ENCODE data around the gene ME2. TPM values are rescaled to one million over a fixed set of nuclear protein-coding genes. Genes with fewer than 3 reads are reported as not detected.
A peak's percentile ranks its signal among the peaks of the same experiment; 100 is the strongest.

Gene ME2
- total and polyA plus RNA-seq, 2 donors (not counting 3 experiments of a cell fraction or from before 2014, with no cell fraction given) = 28.6 to 42.4 TPM

GRCh38 chr18:50982802-50983179 is 103.9 kb downstream of the ME2 start:
- DNase-seq (ENCODE audit: low read depth, low spot score) (no peak), FAIRE-seq (peak; percentile 60)
- Histone ChIP-seq H3K36me3 (ENCODE audit: control insufficient read depth in 2 of 2, extremely low read depth in 1 of 2, insufficient read depth in 2 of 2, low read length in 2 of 2) (peaks cover 0 to 3% of the 10 kb centered on the region in 2 experiments), H3K4me3 (replicated peaks in 1 of 3; ENCODE audit: insufficient read depth in 1 of 3, low read depth in 1 of 3, low read length in 3 of 3) (no peak overlapping the region), H3K4me1 (ENCODE audit: control insufficient read depth, extremely low read depth, insufficient read depth, low read length) (no peaks in the 10 kb centered on the region), H4K20me1 (replicated peaks; ENCODE audit: control insufficient read depth, extremely low read depth, insufficient read depth, low read length) (no peaks in the 10 kb centered on the region), H3K27me3 (ENCODE audit: control insufficient read depth in 2 of 2, insufficient read depth in 2 of 2, low read length in 2 of 2) (no peaks in the 10 kb centered on the region), H3K9me1 (replicated peaks; ENCODE audit: control insufficient read depth, extremely low read depth, insufficient read depth, low read length) (no peaks in the 10 kb centered on the region), H3K79me2 (ENCODE audit: control insufficient read depth, insufficient read depth, low read length) (no peaks in the 10 kb centered on the region), H2AFZ (ENCODE audit: low read depth, low read length) (no peak overlapping the region), H3K4me2 (ENCODE audit: insufficient read depth, low read length) (no peak overlapping the region), H3K9me3 (replicated peaks; ENCODE audit: control insufficient read depth, insufficient read depth, low read length) (no peaks in the 10 kb centered on the region), H3K9ac (replicated peaks; ENCODE audit: extremely low read depth, insufficient read depth, low read length) (no peak overlapping the region), H3K27ac (ENCODE audit: insufficient read depth, low read depth, low read length) (no peak overlapping the region)
- POLR2A ChIA-PET = interaction anchor here (0.7 kb wide), 1 partner anchor 337 kb away, joined by 12 read pairs; no protein-coding TSS in a partner anchor
- BruUV-seq (replicated peaks) = no TSS peak
- intact Hi-C loops (cut with micrococcal nuclease) (no loop called here), dilution Hi-C loops (cut with MboI; ENCODE audit: extremely low pct_ligation_motif_present, low sequenced_read_pairs) (no loop called here)
- TF ChIP-seq MYC (IDR thresholded peaks at IDR 0.05; ENCODE audit: low read depth, low read length) = no peak
- CTCF ChIA-PET = interaction anchor here (0.7 kb wide), 1 partner anchor 69 kb away, joined by 3 read pairs; no protein-coding TSS in a partner anchor

DNA sequence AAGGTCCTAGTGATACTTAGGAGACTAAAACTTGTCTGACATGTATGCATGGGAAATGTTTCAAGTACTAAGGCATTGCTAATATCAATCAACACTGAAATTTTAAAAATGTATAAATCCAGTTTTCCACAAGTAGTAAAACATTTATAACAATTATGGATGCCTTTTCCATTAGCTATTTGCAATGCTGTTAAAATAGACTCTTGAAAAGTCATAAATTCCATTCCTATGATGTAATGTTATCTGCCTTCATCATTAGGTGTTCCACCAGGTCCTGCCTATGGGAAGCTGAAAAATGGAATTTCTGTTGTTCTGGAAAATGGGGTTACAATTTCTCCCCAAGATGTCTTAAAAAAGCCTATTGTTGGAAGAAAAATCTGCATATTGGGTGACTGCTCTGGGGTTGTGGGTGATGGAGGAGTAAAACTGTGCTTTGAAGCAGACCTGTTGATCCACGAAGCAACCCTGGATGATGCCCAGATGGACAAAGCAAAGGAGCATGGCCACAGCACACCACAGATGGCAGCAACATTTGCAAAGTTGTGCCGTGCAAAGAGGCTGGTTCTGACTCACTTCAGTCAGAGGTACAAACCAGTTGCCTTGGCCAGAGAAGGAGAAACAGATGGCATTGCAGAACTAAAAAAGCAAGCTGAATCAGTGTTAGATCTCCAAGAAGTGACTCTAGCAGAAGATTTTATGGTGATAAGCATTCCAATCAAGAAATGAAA is 107.6 kb downstream of the ME2 start:
- Histone ChIP-seq H3K4me1 (ENCODE audit: control insufficient read depth, extremely low read depth, insufficient read depth, low read length) (no peaks in the 10 kb centered on the region), H3K9me3 (replicated peaks; ENCODE audit: control insufficient read depth, insufficient read depth, low read length) (no peaks in the 10 kb centered on the region), H3K4me2 (ENCODE audit: insufficient read depth, low read length) (no peak overlapping the region), H3K9ac (replicated peaks; ENCODE audit: extremely low read depth, insufficient read depth, low read length) (no peak overlapping the region), H3K27me3 (ENCODE audit: control insufficient read depth in 2 of 2, insufficient read depth in 2 of 2, low read length in 2 of 2) (no peaks in the 10 kb centered on the region), H3K4me3 (replicated peaks in 1 of 3; ENCODE audit: insufficient read depth in 1 of 3, low read depth in 1 of 3, low read length in 3 of 3) (no peak overlapping the region), H3K9me1 (replicated peaks; ENCODE audit: control insufficient read depth, extremely low read depth, insufficient read depth, low read length) (no peaks in the 10 kb centered on the region), H3K27ac (ENCODE audit: insufficient read depth, low read depth, low read length) (no peak overlapping the region), H2AFZ (ENCODE audit: low read depth, low read length) (no peak overlapping the region), H3K36me3 (ENCODE audit: control insufficient read depth in 2 of 2, extremely low read depth in 1 of 2, insufficient read depth in 2 of 2, low read length in 2 of 2) (peaks cover 0 to 2% of the 10 kb centered on the region in 2 experiments), H3K79me2 (ENCODE audit: control insufficient read depth, insufficient read depth, low read length) (no peaks in the 10 kb centered on the region), H4K20me1 (replicated peaks; ENCODE audit: control insufficient read depth, extremely low read depth, insufficient read depth, low read length) (no peaks in the 10 kb centered on the region)
- BruUV-seq (replicated peaks) = no TSS peak
- FAIRE-seq (no peak), DNase-seq (ENCODE audit: low read depth, low spot score) (no peak)
- dilution Hi-C loops (cut with MboI; ENCODE audit: extremely low pct_ligation_motif_present, low sequenced_read_pairs) = no loop called here
- POLR2A ChIA-PET = no interaction called here
- CTCF ChIA-PET = interaction anchor here (0.7 to 1.5 kb wide), 4 partner anchors 17 to 33 kb away, joined by 3 read pairs; no protein-coding TSS in a partner anchor
- TF ChIP-seq MAX (IDR thresholded peaks at IDR 0.05; ENCODE audit: insufficient read depth, insufficient read length) (no peak), EZH2 (IDR thresholded peaks at IDR 0.05; ENCODE audit: borderline replicate concordance, low read depth, low read length, severe bottlenecking) (no peak), JUN (IDR thresholded peaks at IDR 0.05; ENCODE audit: borderline replicate concordance, insufficient read depth, insufficient read length, low read depth) (peak; percentile 29), POLR2AphosphoS5 (IDR thresholded peaks at IDR 0.05; ENCODE audit: insufficient read depth, low read depth, low read length) (no peak), GATA2 (IDR thresholded peaks at IDR 0.05; ENCODE audit: insufficient read depth, insufficient read length, low read depth, low read length) (no peak)
- intact Hi-C loops (cut with micrococcal nuclease) = no loop called here

Measured in endothelial cell of umbilical vein (primary cell).